Stimulated activated CD8-positive, alpha-beta memory T cell treated with anti-CD3 and anti-CD28 coated beads, Interleukin-15, amount 100 ng/mL, for 24 hours (primary cell): ENCODE results near the gene ENPP7.

Experiments
- DNase-seq: peaks from one replicate; pipeline ENCODE4 v3.0.0-alpha.2; 2020; ENCODE audit warnings: low read depth

ENPP7 gene

DNA sequence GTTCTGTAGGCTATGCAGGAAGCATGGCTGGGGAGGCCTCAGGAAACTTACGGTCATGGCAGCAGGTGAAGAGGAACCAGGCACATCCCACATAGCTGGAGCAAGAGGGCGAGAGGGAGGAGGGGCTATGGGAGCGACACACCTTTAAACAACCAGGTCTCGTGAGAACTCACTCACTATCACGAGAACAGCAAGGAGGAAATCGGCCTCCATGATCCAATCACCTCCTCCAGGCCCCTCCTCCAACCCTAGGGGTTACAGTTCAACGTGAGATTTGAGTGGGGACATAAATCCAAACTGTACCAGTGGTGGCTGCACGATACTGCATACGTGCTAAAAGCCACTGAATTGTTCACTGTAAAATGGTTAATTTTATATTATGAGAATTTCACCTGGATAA is 26.1 kb upstream of the ENPP7 start:
- no peak for DNase-seq

DNA sequence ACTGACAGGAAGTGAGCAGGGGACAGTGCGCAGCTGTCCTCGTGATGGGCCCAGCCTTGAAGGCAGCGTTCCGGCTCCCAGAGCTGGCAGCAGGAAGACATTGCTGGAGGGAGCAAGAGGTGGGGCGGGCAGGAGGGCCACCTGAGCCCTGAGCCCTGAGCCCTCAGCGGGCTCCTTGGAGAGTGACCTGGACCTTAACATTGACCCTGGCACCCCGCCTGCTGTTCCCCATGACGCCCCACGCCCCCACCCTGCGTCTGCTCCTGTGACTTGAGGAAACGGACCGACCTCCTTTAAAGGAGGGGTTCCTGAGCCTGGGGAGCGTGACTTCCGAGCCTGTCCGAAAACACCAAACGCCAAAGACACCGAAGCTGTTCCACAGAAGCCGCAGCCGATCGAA is 25.1 kb upstream of the ENPP7 start:
- DNase-seq, result no peak

DNA sequence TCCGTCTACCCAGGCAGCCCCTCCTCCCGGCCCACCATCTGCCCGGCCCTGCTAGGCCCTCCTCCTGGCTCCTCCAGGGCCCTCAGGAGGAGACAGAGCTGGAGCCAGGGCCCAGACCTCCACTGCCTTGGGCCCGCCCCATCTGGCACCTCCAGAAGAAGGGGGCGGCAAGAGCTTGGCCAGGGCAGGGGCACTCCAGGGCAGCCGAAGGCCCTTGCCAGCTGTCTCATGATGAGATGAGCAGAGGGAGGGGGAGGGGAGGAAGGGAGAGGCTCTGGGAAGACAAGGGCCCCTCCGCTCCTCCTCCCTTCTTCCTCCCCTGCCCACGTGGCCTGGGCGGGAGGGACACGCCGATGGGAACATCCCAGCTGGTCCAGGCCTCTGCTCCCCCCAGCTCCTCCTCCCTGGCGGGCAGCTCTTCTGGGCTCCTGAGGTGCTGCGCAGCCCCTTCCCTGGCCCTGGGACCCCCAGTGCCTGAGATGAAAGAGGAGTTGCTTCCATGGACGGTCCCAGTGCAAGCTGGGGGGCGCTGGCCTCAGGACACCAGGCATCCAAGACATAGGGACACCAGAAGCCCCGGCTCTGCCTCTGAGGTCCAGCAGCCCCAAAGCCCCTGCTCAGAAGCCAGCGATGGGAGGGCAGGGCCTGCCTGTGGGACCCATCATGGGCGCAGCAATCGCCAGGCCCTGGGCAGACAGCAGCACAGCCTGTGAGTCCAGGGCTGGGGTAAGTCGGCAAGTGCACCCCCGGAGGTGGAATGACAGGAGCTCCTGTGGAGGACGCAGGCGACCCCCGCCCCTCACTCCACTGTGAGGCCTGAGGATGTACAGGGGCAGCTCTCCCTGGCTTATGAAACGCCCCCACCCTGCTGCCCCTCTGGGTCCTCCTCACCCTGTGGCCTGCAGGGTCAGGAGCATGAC is 23.6 kb upstream of the ENPP7 start:
- DNase-seq, result no peak

DNA sequence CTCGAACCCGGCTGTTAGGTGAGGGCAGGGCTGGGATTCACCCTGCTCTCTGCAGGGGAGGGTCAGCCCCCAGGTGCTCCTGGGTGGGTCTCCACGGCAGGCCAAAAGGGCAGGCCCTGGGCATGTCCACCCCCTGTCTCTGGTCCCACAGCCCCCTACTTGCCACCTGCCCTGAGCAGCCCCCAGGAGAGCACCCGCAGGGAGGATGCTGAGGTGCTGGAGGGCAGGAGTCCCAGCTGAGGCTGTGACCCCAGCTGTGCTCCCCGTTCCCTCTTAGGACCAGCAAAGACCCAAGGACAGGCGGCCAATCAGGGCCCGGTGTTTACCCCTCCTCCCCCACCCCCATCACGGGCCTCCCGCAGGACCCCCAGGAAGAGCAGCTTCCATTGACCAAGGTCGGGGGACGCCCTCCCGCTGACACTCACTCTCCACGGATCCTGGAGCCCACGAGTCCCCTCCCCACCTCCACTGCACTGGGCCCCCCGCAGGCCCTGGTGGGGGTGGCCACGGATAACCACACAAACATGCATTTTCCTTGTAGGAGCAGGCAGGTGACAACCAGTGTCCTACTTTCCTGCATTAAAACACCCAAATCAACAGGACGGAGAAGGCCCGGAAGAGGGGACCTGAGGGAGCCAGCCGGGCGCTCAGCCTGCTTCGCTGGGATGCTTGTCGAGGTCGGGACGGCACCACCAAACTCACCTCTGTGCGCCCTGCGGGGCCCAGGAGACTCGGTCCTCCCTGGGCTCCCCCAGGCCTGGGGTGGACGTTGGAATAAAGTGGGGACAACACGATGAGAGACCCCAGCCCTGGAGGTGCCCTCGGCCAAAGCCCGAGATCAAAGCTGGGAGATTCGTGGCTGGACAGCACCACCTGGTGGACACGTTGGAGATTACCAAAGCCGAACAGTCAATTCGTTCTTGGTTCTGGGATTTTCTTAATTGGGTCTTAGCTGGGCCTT is 22.5 kb upstream of the ENPP7 start:
- peak; percentile 13 for DNase-seq

DNA sequence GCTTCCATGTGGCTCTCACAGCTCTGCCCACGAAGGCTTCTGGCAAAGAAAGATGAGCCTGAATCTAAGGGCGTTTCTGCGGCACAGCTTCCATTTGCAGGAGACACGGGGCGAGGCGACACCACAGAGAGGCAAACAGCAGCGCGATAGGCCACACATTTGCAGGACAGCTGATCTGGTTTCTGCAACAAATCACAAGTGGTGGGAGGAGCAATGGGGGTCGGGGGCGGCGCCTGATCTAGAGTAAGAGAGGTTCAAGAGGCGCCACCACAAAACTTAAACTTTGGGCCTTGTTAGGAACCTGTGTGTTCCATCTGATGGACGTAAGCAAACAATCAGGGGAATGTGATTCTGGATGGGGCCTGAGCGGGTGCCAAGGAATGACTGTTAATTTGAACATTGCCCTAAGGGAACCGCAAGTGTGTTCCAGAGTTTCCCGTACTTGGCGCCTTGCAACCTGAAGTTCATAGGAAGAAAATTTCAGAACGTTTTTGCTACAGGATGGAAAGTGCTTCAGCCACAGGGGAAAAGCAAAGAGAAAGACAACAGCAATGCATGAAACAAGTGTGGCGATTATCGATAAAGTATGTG is 18.9 kb upstream of the ENPP7 start:
- DNase-seq, result no peak

DNA sequence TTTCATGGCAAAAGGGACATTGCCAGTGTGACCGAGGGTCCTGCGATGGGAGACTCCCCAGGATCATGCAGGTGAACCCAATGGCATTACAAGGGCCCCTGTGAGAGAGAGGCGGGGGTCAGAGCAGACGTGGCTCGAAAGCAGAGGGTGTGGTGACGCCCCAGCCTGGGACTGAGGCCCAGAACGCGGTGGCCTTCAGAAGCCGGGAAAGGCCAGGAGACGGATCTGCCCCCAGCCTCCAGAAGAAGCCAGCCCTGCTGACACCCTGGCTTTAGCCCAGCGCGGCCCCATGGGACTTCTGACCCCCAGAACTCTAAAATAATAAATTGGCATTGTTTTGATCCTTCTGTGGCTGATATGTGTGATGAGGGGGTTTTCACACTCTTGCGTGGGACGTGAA is 17.4 kb upstream of the ENPP7 start:
- no peak for DNase-seq

DNA sequence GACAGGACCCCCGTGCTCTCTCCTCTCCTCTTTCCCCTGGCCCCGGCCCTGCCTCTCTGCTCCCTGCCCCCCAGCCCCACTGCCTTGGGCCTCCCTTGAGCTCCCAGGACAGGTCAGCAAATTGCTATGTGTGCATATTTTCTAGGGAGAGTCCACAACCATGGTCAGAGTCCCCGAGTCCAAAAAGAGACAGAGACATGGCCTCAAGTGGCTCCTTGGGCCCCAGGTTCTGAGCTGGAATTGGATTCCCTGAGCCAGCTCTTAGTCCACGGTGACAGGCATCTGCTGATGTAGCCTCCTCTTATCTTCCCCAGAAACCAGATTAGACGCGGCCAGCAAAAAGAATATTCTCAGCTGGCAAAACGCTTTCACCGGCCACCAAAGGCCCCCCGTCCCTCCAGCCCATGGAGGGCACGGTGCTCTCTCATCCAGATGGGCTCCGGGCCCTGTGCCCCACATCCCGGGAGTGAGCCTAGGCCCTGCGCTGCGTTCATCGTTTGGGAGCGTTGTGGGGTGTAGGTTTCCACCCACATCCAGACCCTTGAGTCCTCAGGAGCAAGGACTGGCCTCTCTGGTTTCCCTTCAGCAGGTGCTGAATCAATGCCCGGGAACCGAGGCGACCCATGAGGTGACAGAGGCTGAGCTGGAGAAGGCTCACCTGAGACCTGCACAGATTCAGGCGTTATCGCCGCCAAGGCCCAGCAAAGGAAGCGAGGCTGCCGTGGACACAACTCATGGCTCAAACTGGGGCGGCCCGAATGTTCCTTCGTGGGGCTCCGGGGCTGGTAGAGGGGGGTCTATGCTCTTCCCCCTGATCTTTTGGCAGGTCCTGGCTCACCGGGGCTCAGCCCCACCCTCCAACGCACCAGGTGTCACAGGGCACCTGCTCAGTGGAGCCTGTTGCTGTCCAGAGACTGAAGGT is 16.3 kb upstream of the ENPP7 start:
- DNase-seq, result no peak

DNA sequence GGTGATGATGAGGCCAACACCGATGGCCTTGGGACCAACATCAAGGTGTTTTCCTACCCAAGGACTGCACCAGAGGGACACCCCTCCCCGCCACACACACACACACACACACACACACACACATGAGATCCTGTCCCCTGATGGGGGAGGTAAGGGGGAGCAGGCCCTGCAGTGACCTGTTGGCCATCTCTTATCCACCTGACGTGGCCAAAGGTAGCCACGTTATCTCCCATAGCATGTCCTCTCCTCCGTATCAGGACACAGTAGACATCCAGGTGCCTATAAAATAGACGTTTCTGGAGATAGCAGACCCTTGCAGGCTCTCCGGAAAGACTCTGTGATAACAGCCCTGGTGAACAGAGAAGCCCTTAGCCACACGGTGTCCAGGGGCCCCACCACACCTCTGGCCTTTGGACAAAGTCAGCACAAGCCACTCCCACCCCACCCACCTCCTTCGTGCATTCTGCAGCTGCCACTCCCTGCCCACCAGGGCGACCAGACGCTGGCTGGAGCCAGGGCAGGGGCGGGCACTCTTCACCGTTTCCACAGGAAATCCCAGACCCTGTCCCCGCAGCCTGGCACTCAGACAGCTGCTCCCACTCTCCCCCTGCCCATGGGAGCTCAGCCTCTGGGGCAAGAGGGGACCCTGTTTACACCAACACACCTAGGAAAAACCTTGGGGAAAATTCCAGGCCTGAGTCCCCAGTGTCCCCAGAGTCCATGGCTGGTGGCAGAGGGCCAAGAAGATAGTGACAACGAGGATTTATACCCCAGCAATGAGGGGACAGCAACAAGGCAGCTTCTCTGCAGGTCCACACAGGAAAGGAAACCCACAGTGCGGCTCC is 15.4 kb upstream of the ENPP7 start:
- no peak for DNase-seq

DNA sequence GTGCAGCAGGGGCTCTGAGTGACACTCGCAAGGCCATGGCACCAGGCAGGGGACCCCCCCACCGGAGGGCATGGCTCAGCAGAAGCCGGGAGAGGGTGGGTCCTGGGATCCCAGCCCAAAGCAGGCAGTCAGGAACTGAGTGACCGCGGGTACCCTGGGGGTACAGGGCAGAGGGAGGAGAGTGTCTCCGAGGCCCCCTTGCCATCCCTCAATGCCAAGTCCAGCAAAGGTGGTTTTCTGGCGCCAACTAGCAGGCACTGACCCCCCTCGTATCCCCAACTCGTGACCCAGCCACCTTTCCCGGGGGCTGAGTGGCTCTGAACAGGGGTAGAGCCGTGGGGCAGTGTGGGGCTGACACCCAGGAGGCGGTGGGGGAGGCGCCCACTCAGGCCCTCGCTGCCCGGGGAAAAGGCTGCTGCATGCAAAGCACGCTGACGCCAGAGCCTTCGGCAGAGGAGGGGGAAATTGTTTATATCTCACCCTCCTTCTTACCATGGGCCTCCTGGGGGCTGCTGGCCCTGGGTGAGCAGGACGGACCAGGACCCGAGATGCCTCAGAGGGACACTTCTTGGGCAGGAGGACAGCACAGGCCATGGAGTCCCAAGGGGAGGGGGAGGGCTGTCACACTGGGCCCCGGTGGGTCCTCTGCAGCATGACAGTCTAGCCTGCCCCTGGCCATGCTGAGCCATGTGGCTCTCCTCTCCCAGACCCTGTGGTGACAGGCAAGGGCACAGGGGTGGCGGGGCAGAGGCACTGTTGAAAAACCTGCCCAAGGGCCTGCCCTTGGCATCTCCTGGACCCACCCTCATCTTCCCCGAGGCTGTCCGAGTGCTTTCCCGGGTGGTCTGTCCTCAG is 14.6 kb upstream of the ENPP7 start:
- DNase-seq, result no peak

DNA sequence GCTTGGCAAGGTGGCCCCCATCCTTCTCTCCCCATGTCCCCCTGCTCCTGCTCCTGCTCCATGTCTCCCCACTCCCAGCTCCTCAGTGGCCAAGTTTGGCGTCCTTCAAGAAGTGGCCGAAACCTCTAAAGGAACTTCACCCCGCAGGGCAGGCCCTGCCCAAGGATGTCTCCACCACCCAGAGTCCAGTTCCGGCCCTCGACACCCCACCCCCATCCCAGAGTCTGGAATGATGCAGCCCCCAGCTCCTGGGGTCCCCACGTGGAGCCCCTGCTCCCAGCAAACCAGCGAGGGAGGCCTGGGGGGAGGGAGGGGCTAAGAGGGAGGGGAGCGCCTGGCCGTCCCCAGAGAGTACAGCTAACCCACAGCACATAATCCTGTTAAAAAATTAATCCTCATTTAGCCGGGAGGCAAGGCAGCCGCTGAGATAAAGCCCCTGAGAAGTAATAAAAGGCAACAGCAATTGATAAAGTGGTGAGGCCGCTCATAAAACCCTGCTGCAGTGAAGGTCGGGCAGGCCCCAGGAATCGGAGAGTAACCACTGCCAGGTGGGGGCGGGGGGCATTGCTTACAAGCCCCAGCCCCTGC is 9.9 kb upstream of the ENPP7 start:
- DNase-seq, result no peak

DNA sequence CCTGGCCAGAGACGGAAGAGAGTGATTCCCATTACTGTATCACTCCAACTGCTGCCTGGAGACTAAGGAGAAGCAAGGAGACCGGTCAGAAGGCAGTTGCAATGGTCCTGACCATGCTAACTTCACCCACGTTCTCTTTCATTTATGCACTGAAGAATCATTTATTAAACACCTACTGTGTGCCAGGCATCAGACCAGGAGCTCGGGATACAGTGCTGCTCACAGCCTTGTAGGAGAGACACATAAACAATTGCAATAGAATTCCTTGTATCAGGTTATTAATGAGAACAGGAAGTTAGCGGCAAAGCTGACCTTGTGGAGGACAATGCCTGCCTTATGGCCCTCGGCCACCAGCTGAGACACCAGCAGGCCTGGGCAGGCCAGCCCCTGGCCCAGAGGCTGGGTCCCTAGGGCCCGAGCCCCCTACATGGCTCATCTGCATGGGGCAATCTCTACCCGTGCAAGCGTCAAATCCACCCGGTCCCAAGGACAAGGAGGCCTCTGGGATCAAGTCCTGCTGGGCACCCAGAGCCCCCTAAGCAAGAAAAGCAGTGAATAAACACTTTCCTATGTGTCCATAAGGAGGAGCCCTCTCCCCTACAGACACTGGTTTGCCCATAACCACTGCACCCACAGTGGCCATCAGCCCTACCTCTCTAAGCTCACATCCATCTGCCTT is 8.6 kb upstream of the ENPP7 start:
- DNase-seq, result no peak

DNA sequence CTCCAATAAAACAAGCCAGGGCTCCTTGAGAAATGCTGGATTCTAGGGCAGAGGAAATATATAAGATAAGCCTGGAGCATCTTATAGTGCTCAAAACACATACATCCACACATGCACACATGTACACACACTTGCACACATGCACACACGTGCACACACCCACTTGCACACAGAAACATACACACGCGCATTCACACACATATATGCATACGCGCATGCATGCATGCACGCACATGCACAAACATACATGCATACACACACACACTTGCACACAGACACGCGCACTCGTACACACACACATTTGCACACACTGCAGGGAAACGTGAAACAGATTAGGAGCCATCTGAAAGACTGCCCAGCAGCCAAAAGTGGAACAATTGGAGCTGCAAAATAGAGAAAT is 8.0 kb upstream of the ENPP7 start:
- no peak for DNase-seq

DNA sequence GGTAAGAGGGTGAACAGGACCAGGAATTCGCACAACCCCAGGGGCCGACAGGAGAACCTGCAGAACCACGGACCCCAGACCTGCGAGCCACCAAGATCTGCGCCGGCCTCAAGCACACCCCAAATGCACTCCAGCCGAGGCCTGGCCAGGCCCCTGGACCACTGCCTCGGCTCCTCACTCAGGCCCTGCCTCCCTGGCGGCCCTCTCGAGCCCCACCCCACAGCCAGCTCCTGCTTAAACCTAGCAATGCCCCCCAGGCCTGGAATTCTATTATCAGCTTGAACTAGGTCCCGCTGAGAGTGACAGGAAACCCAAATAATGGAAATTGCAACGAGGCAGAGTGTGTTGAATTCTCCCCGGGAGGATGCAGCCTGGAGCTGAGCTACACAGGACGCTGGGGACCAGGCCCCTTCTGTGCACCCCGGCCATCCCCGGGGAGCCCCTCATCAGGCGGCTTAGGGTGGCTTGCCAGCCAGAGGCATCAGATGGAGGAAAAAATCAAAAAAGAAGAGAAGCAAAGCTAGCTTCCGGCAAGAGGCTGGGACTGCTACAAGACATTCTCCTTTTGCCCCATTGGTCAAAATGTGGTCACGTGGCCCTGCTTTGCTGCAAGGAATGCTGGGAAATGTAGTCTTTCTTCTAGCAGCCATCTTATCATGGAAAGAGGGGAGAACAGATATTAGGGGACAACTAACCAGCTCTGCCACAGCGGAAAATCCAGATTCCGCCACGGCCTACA is 2.4 kb upstream of the ENPP7 start:
- DNase-seq, result peak; percentile 44

DNA sequence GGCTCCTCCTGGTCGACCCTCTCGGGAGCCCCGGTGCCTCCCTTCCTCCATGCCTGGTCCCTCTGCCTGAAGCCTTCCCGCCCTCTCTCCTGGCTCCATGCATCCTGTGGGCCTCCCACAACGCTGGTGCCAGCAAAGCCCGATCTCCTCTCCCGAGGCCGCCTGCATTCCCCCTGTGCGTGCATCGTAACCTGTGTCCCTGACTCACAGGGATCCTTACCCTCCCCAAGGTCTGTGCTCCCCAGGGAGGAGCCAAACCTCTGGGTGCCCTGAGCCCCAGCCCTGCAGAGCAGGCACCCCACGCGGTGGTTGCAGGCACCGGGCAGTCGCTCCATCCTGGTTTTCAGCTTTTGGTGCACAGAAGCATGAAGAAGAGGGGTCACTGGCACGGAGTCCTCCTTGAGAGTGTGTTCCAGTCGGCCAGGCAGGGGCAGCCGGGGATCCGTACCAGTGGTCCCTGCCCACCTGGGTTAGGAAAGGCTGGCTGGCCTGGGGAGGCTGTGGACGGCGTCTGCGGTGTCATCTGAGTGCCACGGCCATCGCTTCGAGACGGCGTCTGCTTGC is 1.8 kb upstream of the ENPP7 start:
- DNase-seq, result no peak

DNA sequence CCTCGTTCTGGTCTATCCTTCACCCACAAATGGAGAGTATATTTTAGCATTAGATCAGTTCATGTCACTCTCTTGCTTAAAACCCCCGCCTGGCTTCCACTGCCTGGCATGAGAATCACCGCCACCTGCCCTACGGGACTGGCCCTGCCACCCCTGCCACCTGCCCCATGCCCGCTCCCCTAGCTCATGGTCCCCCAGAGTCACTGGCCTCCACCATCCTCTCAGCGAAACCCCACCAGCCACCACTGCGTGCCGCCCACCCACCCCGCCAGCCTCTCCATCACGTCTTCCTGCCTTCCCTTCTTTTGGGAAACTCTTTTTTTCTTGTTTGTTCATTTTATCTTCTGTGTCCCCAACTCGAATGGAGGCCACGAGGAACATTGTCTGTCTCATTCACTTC is 982 bp upstream of the ENPP7 start:
- no peak for DNase-seq

DNA sequence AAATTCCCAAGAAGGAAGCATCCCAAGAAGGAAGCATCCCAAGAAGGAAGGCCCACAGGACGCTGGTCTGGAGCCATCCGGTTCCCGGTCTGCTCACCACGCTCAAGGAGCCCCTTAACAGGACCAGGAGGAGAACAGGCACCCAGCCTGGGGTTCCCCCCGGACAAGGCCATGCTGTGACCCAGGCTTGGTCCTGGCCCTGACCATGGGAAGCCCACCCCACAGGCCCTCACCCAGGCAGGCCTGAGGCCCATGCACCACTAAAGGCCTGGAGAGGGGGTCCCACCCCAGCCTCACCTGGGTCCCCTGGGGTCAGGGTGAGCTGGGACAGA is 340 bp upstream of the ENPP7 start:
- DNase-seq, result no peak

DNA sequence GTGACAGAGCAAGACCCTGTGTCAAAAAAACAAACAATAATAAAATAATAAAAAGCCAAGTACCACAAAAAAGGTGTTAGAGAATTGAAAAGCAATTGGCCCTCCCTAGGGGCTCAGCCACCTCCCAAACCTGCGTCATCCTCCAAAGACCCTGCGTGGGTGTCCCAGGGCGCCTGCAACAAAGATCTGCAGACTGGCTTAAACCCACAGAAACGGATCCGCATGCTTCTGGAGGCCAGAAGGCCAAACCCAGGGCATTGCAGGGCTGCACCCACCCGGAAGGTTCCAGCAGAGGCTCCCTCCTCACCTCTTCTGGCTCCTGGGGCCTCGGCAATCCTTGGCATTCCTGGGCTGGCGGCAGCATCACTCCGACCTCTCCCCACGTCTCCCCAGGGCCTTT is 1.5 kb downstream of the ENPP7 start:
- DNase-seq, result no peak
